HG02938 (cell line): Measurements from ENCODE around the gene WDFY4.

Experiments
- ATAC-seq: cut with Tn5 transposase; IDR thresholded peaks from one replicate; pipeline ENCODE4 v1.9.1; 2021; ENCODE audit warnings: mild to moderate bottlenecking, moderate library complexity; ENCODE audit not compliant: unreplicated experiment

The WDFY4 gene

DNA sequence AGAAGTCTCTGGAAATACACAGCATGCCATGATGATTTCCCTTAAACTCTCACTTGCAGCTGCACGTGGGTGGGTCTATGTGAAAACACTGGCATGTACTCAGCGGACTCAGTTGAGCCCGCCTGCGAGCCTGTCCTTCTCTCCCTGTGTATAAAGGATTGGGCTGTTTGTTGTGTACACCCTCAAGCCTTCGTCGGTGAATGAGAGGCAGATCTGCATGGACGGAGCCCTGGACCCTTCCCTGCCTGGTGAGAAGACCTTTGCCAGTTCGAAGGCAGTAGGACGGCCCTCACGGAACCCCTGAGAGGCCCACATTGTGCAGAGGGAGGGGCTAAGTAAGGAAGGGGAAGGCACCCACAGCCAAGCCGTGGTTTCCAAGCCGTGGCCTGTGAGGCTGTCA is 121.2 kb downstream of the WDFY4 start:
- no peak for ATAC-seq

- no peak for ATAC-seq
Observed at GRCh38 chr10:48806342-48806741, 121.7 kb downstream of the WDFY4 start.

DNA sequence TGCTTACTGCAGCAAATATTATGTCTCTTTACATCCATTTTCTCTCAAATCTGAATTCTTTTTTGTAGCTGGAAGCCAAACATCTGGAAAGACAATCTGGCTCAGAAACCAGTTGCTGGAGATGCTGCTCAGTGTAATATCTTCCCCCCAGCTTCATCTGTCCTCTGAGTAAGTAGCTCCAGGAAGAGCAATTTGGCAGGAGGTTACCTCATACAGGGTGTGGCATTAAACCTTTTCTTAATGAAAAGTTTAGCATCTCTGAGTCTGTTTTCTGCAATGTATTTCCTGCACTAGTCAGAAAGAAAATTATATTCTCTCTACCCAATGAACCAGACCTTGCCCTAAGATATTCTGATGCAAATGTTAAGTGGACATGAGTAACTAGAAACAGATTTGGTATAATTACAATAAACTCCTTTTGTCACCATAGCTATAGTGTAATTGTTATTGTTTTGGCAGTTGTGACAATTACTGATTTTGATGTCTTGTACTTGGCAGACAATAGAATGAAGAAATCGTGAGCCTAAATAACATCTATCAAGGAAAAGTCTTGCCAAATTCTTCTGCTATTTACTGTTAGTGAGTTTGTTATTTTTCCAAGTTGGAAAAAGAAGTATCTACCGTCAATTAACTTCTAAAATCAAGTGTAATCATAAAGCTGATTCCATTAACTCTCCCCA is 123.3 kb downstream of the WDFY4 start:
- no peak for ATAC-seq

- no peak for ATAC-seq
Observed at GRCh38 chr10:48809261-48809660, 124.6 kb downstream of the WDFY4 start.

DNA sequence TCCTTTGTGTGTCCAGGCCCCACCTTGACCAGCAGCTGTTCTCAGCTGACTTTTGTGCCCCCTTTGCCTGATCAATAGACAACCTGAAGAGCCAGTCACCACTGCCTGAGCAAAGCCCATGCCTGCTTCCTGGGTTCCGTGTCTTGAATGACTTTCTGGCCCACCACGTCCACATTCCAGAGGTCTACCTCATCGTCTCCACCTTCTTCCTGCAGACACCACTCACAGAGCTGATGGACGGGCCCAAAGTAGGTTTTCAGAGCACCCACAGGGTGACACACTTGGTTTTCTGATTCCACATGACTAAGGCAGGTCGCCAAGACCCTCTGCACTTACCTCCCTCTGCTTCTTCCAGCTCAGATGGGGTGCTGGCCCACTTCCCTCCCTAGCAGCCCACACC is 126.8 kb downstream of the WDFY4 start:
- ATAC-seq = no peak

DNA sequence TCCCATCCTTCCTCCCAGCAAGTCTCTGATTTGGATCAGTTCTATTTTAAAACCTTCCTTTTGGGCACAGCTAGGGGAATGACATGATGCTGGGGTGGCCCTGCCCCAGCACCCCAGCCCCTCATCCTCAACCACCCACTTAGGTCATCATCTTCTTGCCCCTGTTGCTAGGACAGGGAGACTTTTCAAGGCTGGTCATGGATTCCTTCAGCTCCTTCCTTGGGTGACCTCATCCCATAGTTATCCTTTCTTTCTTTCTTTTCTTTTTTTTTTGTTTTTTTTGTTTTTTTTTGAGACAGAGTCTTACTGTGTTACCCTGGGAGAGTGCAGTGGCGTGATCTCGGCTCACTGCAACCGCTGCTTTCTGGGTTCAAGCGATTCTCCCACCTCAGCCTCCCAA is 127.2 kb downstream of the WDFY4 start:
- no peak for ATAC-seq

DNA sequence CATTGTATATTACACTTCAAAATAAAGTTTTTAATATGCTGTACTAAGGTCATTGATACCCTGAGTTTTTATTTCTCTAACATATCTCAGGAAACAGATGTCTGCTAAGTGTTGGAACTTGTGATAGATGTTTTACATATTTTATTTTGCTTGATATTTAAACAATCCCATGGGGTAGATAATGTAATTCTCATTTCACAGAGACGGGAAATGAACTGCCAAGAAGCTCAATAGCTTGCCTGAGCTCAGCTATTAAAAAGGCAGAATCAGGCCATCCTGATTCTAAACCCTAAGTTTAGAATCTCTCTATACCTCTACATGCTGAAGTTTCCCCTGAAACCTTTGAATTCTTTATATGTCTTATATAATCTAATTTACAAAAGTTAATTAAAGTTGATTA is 128.6 kb downstream of the WDFY4 start:
- ATAC-seq = no peak

DNA sequence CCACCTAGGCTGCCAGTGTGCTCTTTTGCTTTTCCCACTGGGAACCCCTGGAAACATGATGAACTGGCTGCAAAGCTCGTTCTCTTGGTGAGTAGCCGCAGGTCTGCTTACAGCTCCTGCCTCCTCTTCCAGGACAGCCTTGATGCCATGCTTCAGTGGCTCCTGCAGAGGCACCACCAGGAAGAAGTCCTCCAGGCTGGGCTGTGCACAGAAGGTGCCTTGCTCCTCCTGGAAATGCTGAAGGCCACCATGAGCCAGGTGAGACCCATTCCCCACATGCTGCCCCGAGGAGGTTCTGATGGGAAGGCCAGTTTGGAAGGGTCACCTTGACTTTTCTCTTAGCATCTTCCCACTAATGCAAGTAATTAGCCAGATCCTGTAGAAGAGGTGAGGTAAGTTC is 129.2 kb downstream of the WDFY4 start:
- ATAC-seq = no peak

DNA sequence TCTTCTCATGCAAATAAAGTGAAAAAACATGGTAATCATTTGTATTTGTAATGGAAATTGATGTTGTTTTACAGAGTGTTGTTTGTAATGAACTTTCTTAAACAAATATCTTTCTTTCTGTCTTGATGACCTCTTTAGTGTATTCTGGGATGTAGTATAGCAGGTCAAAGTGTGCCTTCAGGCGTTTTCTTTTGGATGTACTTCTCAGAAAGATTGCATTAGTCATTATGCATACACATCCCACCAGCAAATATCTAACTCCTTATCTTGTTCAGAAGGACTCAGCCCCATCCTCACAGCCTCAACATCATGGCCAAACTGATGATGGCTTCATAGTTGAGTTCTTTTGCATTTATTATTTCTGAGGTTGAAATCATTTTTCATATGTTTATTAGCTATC is 130.3 kb downstream of the WDFY4 start:
- ATAC-seq = no peak

- ATAC-seq = no peak
Observed at GRCh38 chr10:48817141-48817540, 132.5 kb downstream of the WDFY4 start.

GRCh38 chr10:48818081-48818480 is 133.4 kb downstream of the WDFY4 start:
- no peak for ATAC-seq

DNA sequence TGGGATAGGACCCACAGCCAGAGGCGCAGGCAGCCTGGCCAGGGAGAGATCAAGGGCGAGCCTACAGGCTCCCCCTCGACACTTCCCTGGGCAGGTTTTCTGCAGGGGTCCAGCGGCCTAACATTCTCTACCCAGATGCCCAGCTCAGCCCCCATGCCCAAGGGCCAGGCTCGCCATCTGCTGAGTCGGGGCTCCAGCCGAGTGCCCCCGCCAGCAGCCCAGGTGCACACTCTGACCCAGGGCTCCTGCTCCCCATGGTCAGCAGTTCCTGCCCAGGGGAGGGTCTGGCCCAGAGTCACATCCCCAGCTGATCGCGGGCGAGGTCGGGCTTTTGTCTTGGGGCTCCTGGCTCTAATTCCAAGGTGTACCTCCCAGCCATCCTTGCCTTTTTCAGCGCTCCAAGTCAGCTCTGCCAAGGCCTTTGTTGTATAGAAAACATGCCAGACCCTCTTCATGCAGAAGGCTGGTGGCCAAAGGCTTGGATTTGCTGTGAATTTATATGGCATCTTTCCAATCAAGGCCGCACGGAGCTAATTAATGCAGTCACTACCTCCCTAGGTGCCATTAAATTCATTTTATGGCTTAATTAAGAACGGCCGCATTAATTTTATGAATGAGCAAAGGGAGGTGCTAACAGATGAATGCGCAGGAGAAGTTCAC is 134.3 kb downstream of the WDFY4 start:
- no peak for ATAC-seq

GRCh38 chr10:48819783-48820182 is 135.1 kb downstream of the WDFY4 start:
- no peak for ATAC-seq

GRCh38 chr10:48820231-48820630 is 135.6 kb downstream of the WDFY4 start:
- no peak for ATAC-seq

GRCh38 chr10:48820699-48821098 is 136.0 kb downstream of the WDFY4 start:
- no peak for ATAC-seq

DNA sequence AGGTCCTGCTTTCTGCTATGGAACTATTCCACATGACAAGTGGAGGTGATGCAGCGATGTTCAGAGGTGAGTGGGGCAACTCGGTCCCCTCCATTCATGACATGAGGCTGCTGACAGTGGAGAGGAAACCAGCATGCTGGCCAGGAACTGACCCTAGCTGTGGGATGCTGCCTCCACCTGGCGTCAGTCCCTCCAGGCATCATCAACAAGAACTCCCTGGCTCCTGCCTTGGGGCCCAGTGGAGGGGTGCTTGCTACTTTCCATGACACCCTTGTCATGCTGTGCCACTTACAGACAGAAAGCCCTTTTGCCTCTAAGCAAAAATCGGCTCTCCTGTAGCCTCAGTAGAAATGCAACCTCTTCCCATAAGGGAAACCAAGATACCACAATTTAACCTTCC is 136.4 kb downstream of the WDFY4 start:
- ATAC-seq = no peak

- no peak for ATAC-seq
Observed at GRCh38 chr10:48821692-48822091, 137.0 kb downstream of the WDFY4 start.

GRCh38 chr10:48833674-48834073 is 149.0 kb downstream of the WDFY4 start:
- ATAC-seq = no peak

DNA sequence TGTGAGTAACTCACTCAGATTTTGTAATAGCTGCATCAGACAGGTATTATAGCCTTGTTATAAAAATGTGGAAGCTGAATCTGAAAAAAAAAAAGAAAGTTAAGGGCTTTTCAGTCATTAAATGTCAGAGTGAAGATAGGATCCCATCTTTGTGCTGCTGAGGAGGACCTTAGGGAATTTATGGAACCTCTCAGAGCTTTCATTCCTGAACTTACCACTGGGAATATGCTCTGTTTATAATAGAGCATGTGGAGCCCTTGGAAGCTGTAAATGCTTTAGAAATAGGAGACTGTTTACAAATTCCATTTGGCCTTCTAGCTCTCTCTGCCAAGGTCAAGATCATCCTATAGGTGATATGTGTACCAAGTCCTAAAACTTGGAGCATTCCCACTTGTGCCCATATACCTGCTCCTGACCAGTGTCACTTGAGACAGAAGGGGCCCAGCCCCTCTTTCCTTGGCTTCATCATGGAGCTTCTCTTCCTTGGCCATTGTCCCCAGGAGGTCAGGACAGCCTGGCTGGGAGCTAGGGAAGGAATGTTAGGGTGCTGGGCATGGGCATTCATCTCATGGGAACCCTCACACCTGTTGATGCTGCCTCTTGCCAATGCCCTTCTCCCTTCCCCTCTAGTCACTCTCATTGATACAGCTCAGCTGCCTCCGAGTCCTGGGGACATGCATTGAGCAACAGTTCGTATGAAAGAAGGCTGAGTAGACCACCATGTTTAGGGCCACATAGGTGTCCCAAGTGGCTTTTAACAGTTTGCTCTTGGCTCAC is 149.7 kb downstream of the WDFY4 start:
- ATAC-seq = no peak

DNA sequence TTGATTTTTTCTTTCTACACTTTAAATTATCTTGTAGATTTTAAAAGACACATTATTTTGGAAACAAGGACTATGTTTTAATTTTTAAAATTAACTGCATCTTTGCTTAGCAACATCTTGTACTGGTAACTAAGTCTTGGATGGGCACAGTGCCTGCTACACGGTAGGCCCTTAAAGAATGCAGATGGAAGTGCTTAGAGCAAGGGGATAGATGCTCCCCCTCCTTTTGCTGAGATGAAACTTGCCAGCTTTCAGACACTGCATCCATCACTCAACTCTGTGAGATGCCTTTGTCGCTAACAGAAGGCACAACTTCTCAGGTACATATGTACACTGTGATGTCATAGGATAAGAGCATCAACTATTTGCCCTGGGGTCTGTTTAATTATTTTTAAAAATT is 151.1 kb downstream of the WDFY4 start:
- no peak for ATAC-seq

GRCh38 chr10:48836605-48837004 is 151.9 kb downstream of the WDFY4 start:
- ATAC-seq = no peak

GRCh38 chr10:48838834-48839233 is 154.2 kb downstream of the WDFY4 start:
- ATAC-seq = no peak
